Dermis microvascular lymphatic vessel endothelial cell (primary cell): Measurements from ENCODE around the gene ITGB1BP1. TPM values are rescaled to one million over a fixed set of nuclear protein-coding genes. Genes with fewer than 3 reads are reported as not detected.

Source experiments
- total RNA-seq: library from RNA; depleted of rRNA; stranded (reverse); fragments of >200 nt; gene quantifications from 2 replicates; pipeline ENCODE4 v1.2.1, GENCODE V29; 2014

ITGB1BP1 gene
- total RNA-seq, 1 donor from 2014 or later: 32.5 TPM

Other genes starting within 250 kb of the ITGB1BP1 start
- 29.8 and 30.0 TPM in 2 replicates for gene ASAP2, start 216.7 kb downstream of the ITGB1BP1 start, total RNA-seq
- gene CPSF3, start 126 bp upstream of the ITGB1BP1 start, total RNA-seq: 31.1 and 37.7 TPM in 2 replicates
- gene IAH1, start 51.0 kb upstream of the ITGB1BP1 start, total RNA-seq: 37.0 and 38.3 TPM in 2 replicates
- gene ADAM17, start 132.3 kb upstream of the ITGB1BP1 start, total RNA-seq: 44.5 and 45.8 TPM in 2 replicates
- 188 and 199 TPM in 2 replicates for gene YWHAQ, start 207.5 kb upstream of the ITGB1BP1 start, total RNA-seq